HCT116 (cell line): ENCODE results near the gene UTS2R. TPM values are rescaled to one million over a fixed set of nuclear protein-coding genes. Genes with fewer than 3 reads are reported as not detected.

Experiments
- ATAC-seq: fragments of 200-7000 bp; cut with Tn5 transposase; 2 replicates; pipeline ENCODE4 v1.9.1; 2020; ENCODE audit warnings: mild to moderate bottlenecking, moderate library complexity
- BruUV-seq: library from RNA; stranded (reverse); fragments of 400-500 nt; replicated peaks from 2 replicates; lab custom pipeline; 2021; lab: Mats Ljungman, UMichigan
- CTCF ChIA-PET: fragments of 300-600 bp; sonication (Branson Sonifier 250); formaldehyde crosslinking; loops from one replicate; lab custom pipeline; 2021; ENCODE audit warnings: antibody characterized with exemption; lab: Charles Lee
- POLR2A ChIA-PET: fragments of 300-600, 350-600 bp; sonication (Branson Sonifier 250); formaldehyde crosslinking; loops from one replicate; lab custom pipeline; 2021; ENCODE audit warnings: antibody characterized with exemption; lab: Charles Lee
- RAD21 ChIA-PET, 2 experiments: fragments of 300-600 bp; sonication (Branson Sonifier 250); formaldehyde crosslinking; loops; one replicate each; lab custom pipeline; 2023; ENCODE audit warnings: low total read pairs in 2 of 2; ENCODE audit not compliant: uncharacterized antibody in 2 of 2, unreplicated experiment in 2 of 2, low non-redundant PET in 1 of 2; lab: Charles Lee
- DNase-seq: peaks from one replicate; pipeline ENCODE4 v3.0.0-alpha.2; 2010; ENCODE audit warnings: low read depth, low spot score
- H2AFZ ChIP-seq: fragments of 200-600 bp; shearing (Covaris generic), sonication (generic); 2 replicates; pipeline ENCODE4 v1.6.1; 2017; ENCODE audit warnings: low read depth, mixed run types, mixed read lengths, antibody characterized with exemption, low read length; ENCODE audit not compliant: poor library complexity, severe bottlenecking
- H3K27ac ChIP-seq: 2 replicates; pipeline ENCODE4 v1.5.1; 2012; ENCODE audit warnings: low read depth, low read length
- H3K27me3 ChIP-seq: fragments of 200-600 bp; sonication (generic); 2 replicates; pipeline ENCODE4 v1.6.1; 2016; ENCODE audit warnings: mixed run types, low read length, mixed read lengths; ENCODE audit not compliant: insufficient read depth
- H3K36me3 ChIP-seq, 2 experiments: fragments of 200-500 bp in 1 of 2; fragments of 200-600 bp in 1 of 2; sonication (Bioruptor generic) in 1 of 2; sonication (generic) in 1 of 2; 2 replicates each; pipeline versions ENCODE4 v1.5.1 to v1.6.1; 2014 to 2016; ENCODE audit warnings: low read length in 2 of 2, inconsistent platforms in 1 of 2, mixed read lengths in 1 of 2, mixed run types in 1 of 2; ENCODE audit not compliant: insufficient read depth in 2 of 2, control insufficient read depth in 1 of 2
- H3K4me1 ChIP-seq, 2 experiments: fragments of 200-600 bp in 1 of 2; sonication (generic) in 1 of 2; 2 replicates each; pipeline versions ENCODE4 v1.5.1 to v1.6.1; 2012 to 2017; ENCODE audit warnings: low read length in 2 of 2, inconsistent platforms in 1 of 2, mild to moderate bottlenecking in 1 of 2, mixed read lengths in 1 of 2, mixed run types in 1 of 2, moderate library complexity in 1 of 2; ENCODE audit not compliant: insufficient read depth in 2 of 2, control insufficient read depth in 1 of 2
- H3K4me2 ChIP-seq: fragments of 200-600 bp; sonication (generic); 2 replicates; pipeline ENCODE4 v1.6.1; 2017; ENCODE audit warnings: mixed run types, low read length, mixed read lengths
- H3K4me3 ChIP-seq, 2 experiments: fragments of 200-600 bp in 1 of 2; sonication (generic) in 1 of 2; replicated peaks in 1 of 2; 2 replicates each; pipeline ENCODE4 v1.5.1; 2011 to 2016; ENCODE audit warnings: low read length in 2 of 2, control low read depth in 1 of 2, low read depth in 1 of 2, mild to moderate bottlenecking in 1 of 2, mixed read lengths in 1 of 2, mixed run types in 1 of 2
- H3K79me2 ChIP-seq: fragments of 200-600 bp; sonication (generic); 2 replicates; pipeline ENCODE4 v1.6.1; 2017; ENCODE audit warnings: mild to moderate bottlenecking, mixed run types, low read length, moderate library complexity, mixed read lengths; ENCODE audit not compliant: insufficient read depth
- H3K9ac ChIP-seq: fragments of 200-600 bp; sonication (generic); 2 replicates; pipeline ENCODE4 v1.6.1; 2016; ENCODE audit warnings: low read length, mixed read lengths
- H3K9me2 ChIP-seq: fragments of 200-600 bp; sonication (generic), shearing (Covaris generic); 2 replicates; pipeline ENCODE4 v1.6.1; 2017; ENCODE audit warnings: mixed run types, mild to moderate bottlenecking, moderate library complexity; ENCODE audit not compliant: insufficient read depth
- H3K9me3 ChIP-seq, 2 experiments: fragments of 200-500 bp in 1 of 2; fragments of 200-600 bp in 1 of 2; sonication (Bioruptor generic) in 1 of 2; sonication (generic) in 1 of 2; 2 replicates each; pipeline ENCODE4 v1.6.1; 2014 to 2017; ENCODE audit warnings: low read length in 2 of 2, mixed read lengths in 2 of 2, inconsistent platforms in 1 of 2, low read depth in 1 of 2, mild to moderate bottlenecking in 1 of 2, mixed run types in 1 of 2, moderate library complexity in 1 of 2; ENCODE audit not compliant: control insufficient read depth in 1 of 2, insufficient read depth in 1 of 2
- H4K20me1 ChIP-seq: fragments of 200-600 bp; sonication (generic), shearing (Covaris generic); 2 replicates; pipeline ENCODE4 v1.6.1; 2017; ENCODE audit warnings: mixed run types, mild to moderate bottlenecking, moderate library complexity; ENCODE audit not compliant: insufficient read depth
- EGR1 ChIP-seq: IDR thresholded peaks from 2 replicates; pipeline ENCODE4 v1.6.1; 2012; ENCODE audit warnings: low read depth
- FOSL1 ChIP-seq: IDR thresholded peaks from 2 replicates; pipeline ENCODE4 v1.6.1; 2012; ENCODE audit warnings: low read depth
- POLR2A ChIP-seq: IDR thresholded peaks from 2 replicates; pipeline ENCODE4 v1.7.0; 2011; ENCODE audit warnings: borderline replicate concordance; ENCODE audit not compliant: insufficient read depth, insufficient read length; ENCODE audit errors: extremely low read depth
- POLR2AphosphoS5 ChIP-seq: IDR thresholded peaks from 2 replicates; pipeline ENCODE4 v1.6.1; 2011; ENCODE audit warnings: mild to moderate bottlenecking, low read depth, low read length, moderate library complexity
- SIN3A ChIP-seq: IDR thresholded peaks from 2 replicates; pipeline ENCODE4 v1.6.1; 2012; ENCODE audit warnings: low read depth
- SP1 ChIP-seq: IDR thresholded peaks from 2 replicates; pipeline ENCODE4 v1.6.1; 2012; ENCODE audit warnings: low read depth
- TCF7L2 ChIP-seq: IDR thresholded peaks from 2 replicates; pipeline ENCODE4 v1.7.0; 2011; ENCODE audit warnings: borderline replicate concordance, inconsistent platforms; ENCODE audit not compliant: insufficient read depth, insufficient read length; ENCODE audit errors: extremely low read depth
- YY1 ChIP-seq: IDR thresholded peaks from 2 replicates; pipeline ENCODE4 v1.6.1; 2011; ENCODE audit warnings: low read length, low read depth, moderate library complexity, mild to moderate bottlenecking; ENCODE audit not compliant: insufficient replicate concordance; ENCODE audit errors: extremely low read depth
- ZNF274 ChIP-seq: fragments of 200-500 bp; sonication (Bioruptor generic); IDR thresholded peaks from 2 replicates; pipeline ENCODE4 v1.6.1; 2014; ENCODE audit warnings: mild to moderate bottlenecking, low read depth, low read length, inconsistent platforms
- intact Hi-C: fragments of 100-400 bp; cut with micrococcal nuclease; formaldehyde crosslinking; loops from 2 replicates; pipeline ENCODE4 v1.10.0; 2022
- total RNA-seq: library from RNA; stranded (reverse); gene quantifications from one replicate; pipeline ENCODE4 v1.2.1, GENCODE V29; 2021; ENCODE audit not compliant: unreplicated experiment
- TF ChIP-seq, protein P1 (sequence below): IDR thresholded peaks from 2 replicates; pipeline ENCODE4 v1.6.1; 2011; ENCODE audit warnings: mild to moderate bottlenecking, low read length, moderate library complexity; ENCODE audit not compliant: insufficient replicate concordance; ENCODE audit errors: extremely low read depth
- TF ChIP-seq, protein P2 (sequence below): IDR thresholded peaks from 2 replicates; pipeline ENCODE4 v1.6.1; 2012

The UTS2R gene
- total RNA-seq, 1 experiment from 2014 or later: not detected

- H3K9me3 ChIP-seq: no peaks in the 10 kb centered on the region
- RAD21 ChIA-PET: no interaction called here
- H3K36me3 ChIP-seq: no peaks in the 10 kb centered on the region
- intact Hi-C loops: no loop called here
- H3K9ac ChIP-seq: no peak overlapping the region
- H2AFZ ChIP-seq: no peak overlapping the region
- TF ChIP-seq, protein P1, sequence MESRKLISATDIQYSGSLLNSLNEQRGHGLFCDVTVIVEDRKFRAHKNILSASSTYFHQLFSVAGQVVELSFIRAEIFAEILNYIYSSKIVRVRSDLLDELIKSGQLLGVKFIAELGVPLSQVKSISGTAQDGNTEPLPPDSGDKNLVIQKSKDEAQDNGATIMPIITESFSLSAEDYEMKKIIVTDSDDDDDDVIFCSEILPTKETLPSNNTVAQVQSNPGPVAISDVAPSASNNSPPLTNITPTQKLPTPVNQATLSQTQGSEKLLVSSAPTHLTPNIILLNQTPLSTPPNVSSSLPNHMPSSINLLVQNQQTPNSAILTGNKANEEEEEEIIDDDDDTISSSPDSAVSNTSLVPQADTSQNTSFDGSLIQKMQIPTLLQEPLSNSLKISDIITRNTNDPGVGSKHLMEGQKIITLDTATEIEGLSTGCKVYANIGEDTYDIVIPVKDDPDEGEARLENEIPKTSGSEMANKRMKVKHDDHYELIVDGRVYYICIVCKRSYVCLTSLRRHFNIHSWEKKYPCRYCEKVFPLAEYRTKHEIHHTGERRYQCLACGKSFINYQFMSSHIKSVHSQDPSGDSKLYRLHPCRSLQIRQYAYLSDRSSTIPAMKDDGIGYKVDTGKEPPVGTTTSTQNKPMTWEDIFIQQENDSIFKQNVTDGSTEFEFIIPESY: no peak
- no peak for TF ChIP-seq SIN3A
- no peak for TF ChIP-seq TCF7L2
- TF ChIP-seq POLR2A: no peak
- TF ChIP-seq ZNF274: no peak
- TF ChIP-seq EGR1: no peak
- no peak for TF ChIP-seq FOSL1
- TF ChIP-seq SP1: no peak
- no peak for TF ChIP-seq POLR2AphosphoS5
- TF ChIP-seq, protein P2, sequence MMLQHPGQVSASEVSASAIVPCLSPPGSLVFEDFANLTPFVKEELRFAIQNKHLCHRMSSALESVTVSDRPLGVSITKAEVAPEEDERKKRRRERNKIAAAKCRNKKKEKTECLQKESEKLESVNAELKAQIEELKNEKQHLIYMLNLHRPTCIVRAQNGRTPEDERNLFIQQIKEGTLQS: no peak
- no peak for TF ChIP-seq YY1
- H3K9me2 ChIP-seq: no peaks in the 10 kb centered on the region
- no TSS peak for BruUV-seq
- no peaks in the 10 kb centered on the region for H4K20me1 ChIP-seq
- no peak overlapping the region for H3K4me2 ChIP-seq
- no peak overlapping the region for H3K4me3 ChIP-seq
- no peaks in the 10 kb centered on the region for H3K27me3 ChIP-seq
- CTCF ChIA-PET: interaction anchor here (1.5 kb wide), 1 partner anchor 314 kb away, joined by 3 read pairs; the partner anchor contains the start of gene RAC3
- H3K79me2 ChIP-seq: no peaks in the 10 kb centered on the region
- POLR2A ChIA-PET: interaction anchor here (0.6 kb wide), 1 partner anchor 53 kb away, joined by 3 read pairs; no protein-coding TSS in a partner anchor
- H3K4me1 ChIP-seq: peaks cover 3 to 16% of the 10 kb centered on the region in 2 experiments
- no peak overlapping the region for H3K27ac ChIP-seq
- ATAC-seq (no peak), DNase-seq (no peak)
These were observed 26.2 kb upstream of the UTS2R start for GRCh38 chr17:82345151-82345976.
